Endothelial cell of umbilical vein (primary cell): ENCODE measurements around the gene H3-3A. TPM values are rescaled to one million over a fixed set of nuclear protein-coding genes. Genes with fewer than 3 reads are reported as not detected.

ENCODE experiments used
- BruUV-seq: library from RNA; stranded (reverse); fragments of 400-500 nt; replicated peaks from 2 replicates; lab custom pipeline; 2021; lab: Mats Ljungman, UMichigan
- CTCF ChIA-PET: fragments of 300-600, 350-600 bp; sonication (Branson Sonifier 250); formaldehyde crosslinking; loops from one replicate; lab custom pipeline; 2021; ENCODE audit warnings: antibody characterized with exemption, inconsistent platforms; lab: Charles Lee
- POLR2A ChIA-PET: fragments of 300-600, 350-600 bp; sonication (Branson Sonifier 250); formaldehyde crosslinking; loops from one replicate; lab custom pipeline; 2021; ENCODE audit warnings: antibody characterized with exemption, inconsistent platforms; lab: Charles Lee
- DNase-seq: peaks from one replicate; pipeline ENCODE4 v3.0.0-alpha.2; 2011; ENCODE audit warnings: low read depth, low spot score
- FAIRE-seq: peaks from 2 replicates; lab custom pipeline; 2011; peaks lifted over from hg19 to GRCh38; lab: Jason Lieb, UNC
- H2AFZ ChIP-seq: 2 replicates; pipeline ENCODE4 v1.6.0; 2012; ENCODE audit warnings: low read depth, low read length, control low read depth, inconsistent platforms
- H3K27ac ChIP-seq: 2 replicates; pipeline ENCODE4 v1.5.1; 2011; ENCODE audit warnings: low read depth, mild to moderate bottlenecking, control low read depth, low read length, moderate library complexity; ENCODE audit not compliant: insufficient read depth
- H3K27me3 ChIP-seq, 2 experiments: 2 replicates each; pipeline versions ENCODE4 v1.6.0 to v1.6.1; 2011; ENCODE audit warnings: low read length in 2 of 2, mixed read lengths in 1 of 2; ENCODE audit not compliant: control insufficient read depth in 2 of 2, insufficient read depth in 2 of 2
- H3K36me3 ChIP-seq, 2 experiments: 2 replicates in 1 of 2; 3 replicates in 1 of 2; pipeline ENCODE4 v1.5.1; 2011; ENCODE audit warnings: low read length in 2 of 2, mild to moderate bottlenecking in 1 of 2, moderate library complexity in 1 of 2; ENCODE audit not compliant: control insufficient read depth in 2 of 2, insufficient read depth in 2 of 2; ENCODE audit errors: extremely low read depth in 1 of 2
- H3K4me1 ChIP-seq: 3 replicates; pipeline ENCODE4 v1.5.1; 2011; ENCODE audit warnings: mild to moderate bottlenecking, low read length; ENCODE audit not compliant: control insufficient read depth, insufficient read depth; ENCODE audit errors: extremely low read depth
- H3K4me2 ChIP-seq: 2 replicates; pipeline ENCODE4 v1.6.1; 2011; ENCODE audit warnings: low read length, control low read depth, mixed read lengths; ENCODE audit not compliant: insufficient read depth
- H3K4me3 ChIP-seq, 3 experiments: fragments of 200-600 bp in 1 of 3; sonication (generic), shearing (Covaris generic) in 1 of 3; replicated peaks in 1 of 3; 2 replicates each; pipeline ENCODE4 v1.5.1; 2011 to 2016; ENCODE audit warnings: control low read depth in 3 of 3, low read length in 3 of 3, mild to moderate bottlenecking in 2 of 3, inconsistent platforms in 1 of 3, low read depth in 1 of 3, moderate library complexity in 1 of 3; ENCODE audit not compliant: insufficient read depth in 1 of 3
- H3K79me2 ChIP-seq: 2 replicates; pipeline ENCODE4 v1.6.0; 2012; ENCODE audit warnings: low read length, inconsistent platforms; ENCODE audit not compliant: control insufficient read depth, insufficient read depth
- H3K9ac ChIP-seq: replicated peaks from 2 replicates; pipeline ENCODE3; 2011; ENCODE audit warnings: low read length, control low read depth; ENCODE audit not compliant: insufficient read depth; ENCODE audit errors: extremely low read depth
- H3K9me1 ChIP-seq: replicated peaks from 3 replicates; pipeline ENCODE4 v1.6.0; 2011; ENCODE audit warnings: mild to moderate bottlenecking, low read length; ENCODE audit not compliant: control insufficient read depth, insufficient read depth; ENCODE audit errors: extremely low read depth
- H3K9me3 ChIP-seq: replicated peaks from 2 replicates; pipeline ENCODE4 v1.5.1; 2012; ENCODE audit warnings: low read length, inconsistent platforms; ENCODE audit not compliant: control insufficient read depth, insufficient read depth
- H4K20me1 ChIP-seq: replicated peaks from 2 replicates; pipeline ENCODE3; 2011; ENCODE audit warnings: mild to moderate bottlenecking, low read length; ENCODE audit not compliant: control insufficient read depth, insufficient read depth; ENCODE audit errors: extremely low read depth
- GATA2 ChIP-seq: IDR thresholded peaks from 2 replicates; pipeline ENCODE4 v1.7.0; 2011; ENCODE audit warnings: low read depth, mild to moderate bottlenecking, moderate library complexity, mixed read lengths, low read length; ENCODE audit not compliant: insufficient read length, insufficient read depth
- JUN ChIP-seq: IDR thresholded peaks from 2 replicates; pipeline ENCODE4 v1.6.1; 2011; ENCODE audit warnings: borderline replicate concordance, low read depth; ENCODE audit not compliant: insufficient read length, insufficient read depth
- MYC ChIP-seq: IDR thresholded peaks from one replicate; pipeline ENCODE4 v1.6.1; 2011; ENCODE audit warnings: mild to moderate bottlenecking, low read depth, low read length
- dilution Hi-C: fragments of 300-500 bp; cut with MboI; formaldehyde crosslinking; loops from one replicate; pipeline ENCODE4 v1.15.0; 2019; ENCODE audit warnings: low sequenced_read_pairs; ENCODE audit not compliant: extremely low pct_ligation_motif_present
- intact Hi-C: fragments of 100-400 bp; cut with micrococcal nuclease; formaldehyde crosslinking; loops from one replicate; pipeline ENCODE4 v1.10.0; 2022
- polyA plus RNA-seq, 4 experiments: library from polyadenylated mRNA; depleted of rRNA in 3 of 4; stranded (reverse) in 3 of 4; unstranded in 1 of 4; fragments of >200 nt; gene quantifications; 2 replicates each; pipeline versions ENCODE4 v1.2.1 to v1.2.3, GENCODE V29; 2011 to 2012; ENCODE audit warnings: missing spikeins in 1 of 4
- total RNA-seq: library from RNA; stranded (reverse); gene quantifications from 2 replicates; pipeline ENCODE4 v1.2.3, GENCODE V29; 2021
- TF ChIP-seq, protein P1 (sequence below), 2 donors: IDR thresholded peaks; 1 replicate in 1 of 2; 2 replicates in 1 of 2; pipeline ENCODE4 v1.5.1; 2011; ENCODE audit warnings: low read length in 2 of 2, mild to moderate bottlenecking in 2 of 2, moderate library complexity in 2 of 2, control low read depth in 1 of 2, inconsistent platforms in 1 of 2, low read depth in 1 of 2; ENCODE audit not compliant: insufficient read depth in 1 of 2; ENCODE audit errors: extremely low read depth in 1 of 2

The H3-3A gene
- total and polyA plus RNA-seq, 2 donors (not counting 3 experiments of a cell fraction or from before 2014, with no cell fraction given): 426 to 477 TPM

DNA sequence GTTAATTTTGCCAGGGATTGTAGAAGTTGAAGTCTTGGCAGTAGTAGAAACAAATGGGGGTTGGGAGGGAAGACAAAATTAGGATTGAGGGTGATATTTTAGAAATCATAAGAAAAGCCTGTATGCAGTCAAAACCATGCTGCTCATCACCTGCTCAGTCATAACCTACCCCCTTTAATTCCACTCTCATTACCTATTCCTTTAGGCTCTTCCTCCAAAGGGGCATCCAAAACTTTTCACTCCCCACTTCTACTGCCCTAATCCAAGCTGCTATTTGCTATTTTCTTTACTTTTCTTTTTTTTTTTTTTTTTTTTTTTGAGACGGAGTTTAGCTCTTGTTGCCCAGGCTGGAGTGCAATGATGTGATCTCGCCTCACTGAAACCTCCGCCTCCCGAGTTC lies 11.5 kb downstream of the H3-3A start:
- H3K36me3 ChIP-seq: peaks cover 6 to 20% of the 10 kb centered on the region in 2 experiments
- intact Hi-C loops (no loop called here), dilution Hi-C loops (no loop called here)
- CTCF ChIA-PET: interaction anchor here (1.2 to 1.9 kb wide), 5 partner anchors 9 to 51 kb away, joined by 3 to 25 read pairs (median 4); partner anchors contain the start of gene H3-3A
- H3K4me1 ChIP-seq: no peaks in the 10 kb centered on the region
- TF ChIP-seq MYC: no peak
- TF ChIP-seq JUN: no peak
- TF ChIP-seq, protein P1, sequence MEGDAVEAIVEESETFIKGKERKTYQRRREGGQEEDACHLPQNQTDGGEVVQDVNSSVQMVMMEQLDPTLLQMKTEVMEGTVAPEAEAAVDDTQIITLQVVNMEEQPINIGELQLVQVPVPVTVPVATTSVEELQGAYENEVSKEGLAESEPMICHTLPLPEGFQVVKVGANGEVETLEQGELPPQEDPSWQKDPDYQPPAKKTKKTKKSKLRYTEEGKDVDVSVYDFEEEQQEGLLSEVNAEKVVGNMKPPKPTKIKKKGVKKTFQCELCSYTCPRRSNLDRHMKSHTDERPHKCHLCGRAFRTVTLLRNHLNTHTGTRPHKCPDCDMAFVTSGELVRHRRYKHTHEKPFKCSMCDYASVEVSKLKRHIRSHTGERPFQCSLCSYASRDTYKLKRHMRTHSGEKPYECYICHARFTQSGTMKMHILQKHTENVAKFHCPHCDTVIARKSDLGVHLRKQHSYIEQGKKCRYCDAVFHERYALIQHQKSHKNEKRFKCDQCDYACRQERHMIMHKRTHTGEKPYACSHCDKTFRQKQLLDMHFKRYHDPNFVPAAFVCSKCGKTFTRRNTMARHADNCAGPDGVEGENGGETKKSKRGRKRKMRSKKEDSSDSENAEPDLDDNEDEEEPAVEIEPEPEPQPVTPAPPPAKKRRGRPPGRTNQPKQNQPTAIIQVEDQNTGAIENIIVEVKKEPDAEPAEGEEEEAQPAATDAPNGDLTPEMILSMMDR (IDR thresholded peaks at IDR 0.05; ENCODE audit: extremely low read depth in 1 of 2, insufficient read depth in 1 of 2, low read depth in 1 of 2, low read length in 2 of 2): no peak
- H3K27me3 ChIP-seq: no peaks in the 10 kb centered on the region
- POLR2A ChIA-PET: interaction anchor here (0.8 kb wide), 1 partner anchor 11 kb away, joined by 13 read pairs; the partner anchor contains the start of gene H3-3A
- no peak overlapping the region for H3K4me2 ChIP-seq
- FAIRE-seq (no peak), DNase-seq (no peak)
- no TSS peak for BruUV-seq
- H3K9me1 ChIP-seq: no peaks in the 10 kb centered on the region
- no peak overlapping the region for H3K4me3 ChIP-seq
- H3K9ac ChIP-seq: no peak overlapping the region
- no peak overlapping the region for H3K27ac ChIP-seq
- no peaks in the 10 kb centered on the region for H3K9me3 ChIP-seq
- H4K20me1 ChIP-seq: peaks cover 5% of the 10 kb centered on the region
- H2AFZ ChIP-seq: no peak overlapping the region
- H3K79me2 ChIP-seq: peaks cover 12% of the 10 kb centered on the region

DNA sequence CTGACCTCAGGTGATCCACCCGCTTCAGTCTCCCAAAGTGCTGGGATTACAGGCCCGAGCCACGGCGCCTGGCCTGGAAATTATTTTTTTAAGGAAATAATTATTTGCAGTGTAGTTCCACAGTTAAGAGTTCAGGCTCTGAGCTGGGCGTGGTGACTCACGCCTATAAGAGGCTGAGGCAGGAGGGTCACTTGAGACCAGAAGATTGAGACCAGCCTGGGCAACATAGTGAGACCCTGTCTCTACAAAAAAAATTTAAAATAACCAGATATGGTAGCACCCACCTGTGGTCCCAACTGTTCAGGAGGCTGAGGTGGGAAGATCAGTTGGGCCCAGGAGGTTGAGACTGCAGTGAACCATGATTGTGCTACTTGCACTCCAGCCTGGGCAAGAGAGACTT lies 13.9 kb downstream of the H3-3A start:
- ChIA-PET POLR2A (no interaction called here), CTCF (interaction anchor here (1.2 to 7.0 kb wide), 2 partner anchors 11 to 48 kb away, joined by 4 to 80 read pairs; no protein-coding TSS in a partner anchor)
- dilution Hi-C loops: no loop called here
- no TSS peak for BruUV-seq
- intact Hi-C loops: no loop called here
- Histone ChIP-seq H3K4me2 (no peak overlapping the region), H3K9me3 (no peaks in the 10 kb centered on the region), H3K27me3 (no peaks in the 10 kb centered on the region), H3K36me3 (peaks cover 4 to 17% of the 10 kb centered on the region in 2 experiments), H3K79me2 (no peaks in the 10 kb centered on the region), H3K4me3 (no peak overlapping the region), H3K4me1 (no peaks in the 10 kb centered on the region), H4K20me1 (peaks cover 5% of the 10 kb centered on the region), H3K9ac (no peak overlapping the region), H3K9me1 (no peaks in the 10 kb centered on the region), H2AFZ (no peak overlapping the region), H3K27ac (no peak overlapping the region)
- TF ChIP-seq MYC: no peak
- TF ChIP-seq, protein P1 (IDR thresholded peaks at IDR 0.05; ENCODE audit: extremely low read depth in 1 of 2, insufficient read depth in 1 of 2, low read depth in 1 of 2, low read length in 2 of 2): no peak
- no peak for TF ChIP-seq GATA2
- FAIRE-seq (no peak), DNase-seq (no peak)
